ENCODE measurements around the gene INSL3.
A peak's percentile ranks its signal among the peaks of the same experiment; 100 is the strongest.
"Not testable (repeated sequence)": the region's sequence is repeated elsewhere in the genome, so short reads cannot be mapped to it uniquely, and the experiment has no call there.

The INSL3 gene

GRCh38 chr19:17811681-17812080 lies 9.6 kb downstream of the INSL3 start:
- DNase-seq, result no peak

GRCh38 chr19:17811103-17811502 lies 10.2 kb downstream of the INSL3 start:
- DNase-seq, result no peak

- DNase-seq, result no peak
These were observed 13.5 kb downstream of the INSL3 start for GRCh38 chr19:17807731-17808316.

- DNase-seq, result no peak
These were observed 14.4 kb downstream of the INSL3 start for GRCh38 chr19:17806945-17807344.

GRCh38 chr19:17805427-17805826 lies 15.9 kb downstream of the INSL3 start:
- no peak for DNase-seq

- no peak for DNase-seq
These were observed 17.9 kb downstream of the INSL3 start for GRCh38 chr19:17803264-17803896.

GRCh38 chr19:17802137-17802858 lies 19.0 kb downstream of the INSL3 start:
- DNase-seq, result no peak

GRCh38 chr19:17798599-17798998 lies 22.7 kb downstream of the INSL3 start:
- DNase-seq, result not testable (repeated sequence)

GRCh38 chr19:17797424-17798201 lies 23.7 kb downstream of the INSL3 start:
- peak; percentile 25 for DNase-seq

GRCh38 chr19:17796838-17797423 lies 24.4 kb downstream of the INSL3 start:
- DNase-seq, result no peak

- DNase-seq, result no peak
These were observed 25.1 kb downstream of the INSL3 start for GRCh38 chr19:17796013-17796837.

GRCh38 chr19:17795495-17795856 lies 25.8 kb downstream of the INSL3 start:
- no peak for DNase-seq

GRCh38 chr19:17794731-17795494 lies 26.4 kb downstream of the INSL3 start, which contains the start of gene B3GNT3:
TSS of gene B3GNT3 (plus strand) at chr19:17795138. CDS start at chr19:17807808, 12,670 bp downstream.
- DNase-seq, result no peak

- no peak for DNase-seq
These were observed 26.9 kb downstream of the INSL3 start for GRCh38 chr19:17794412-17794730.

GRCh38 chr19:17790059-17790780 lies 31.1 kb downstream of the INSL3 start:
- DNase-seq, result no peak

- DNase-seq, result no peak
These were observed 32.7 kb downstream of the INSL3 start for GRCh38 chr19:17788632-17789031.

GRCh38 chr19:17787274-17787913 lies 33.9 kb downstream of the INSL3 start:
- no peak for DNase-seq

- DNase-seq, result peak; percentile 68
These were observed 36.9 kb downstream of the INSL3 start for GRCh38 chr19:17784201-17785008.

- DNase-seq, result not testable (repeated sequence)
These were observed 37.6 kb downstream of the INSL3 start for GRCh38 chr19:17783721-17784120.
